Measurements from ENCODE around the gene GALM. TPM values are rescaled to one million over a fixed set of nuclear protein-coding genes. Genes with fewer than 3 reads are reported as not detected.
A peak's percentile ranks its signal among the peaks of the same experiment; 100 is the strongest.

GALM gene
- polyA plus RNA-seq, 1 donor (not counting 4 experiments of a cell fraction or from before 2014, with no cell fraction given): 1.2 TPM

DNA sequence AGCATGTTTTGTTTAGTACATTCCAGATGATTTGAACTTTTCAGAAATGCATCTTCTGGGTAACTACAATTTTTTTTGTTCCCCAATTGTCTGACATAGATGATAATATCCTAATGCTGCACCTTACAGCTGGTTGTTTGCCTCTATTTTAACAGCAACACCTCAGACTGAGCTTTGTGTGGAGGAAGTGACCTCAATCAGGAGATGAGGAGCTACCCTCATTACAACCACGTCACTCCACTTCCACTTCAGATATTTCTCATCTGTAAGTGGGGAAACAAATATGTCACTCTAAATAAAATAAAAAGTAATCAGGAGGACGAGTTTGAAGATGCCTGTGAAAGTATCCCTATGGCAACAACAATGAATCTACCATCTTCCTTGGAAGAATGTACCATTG lies 97.3 kb downstream of the GALM start:
- TF ChIP-seq EZH2 (IDR thresholded peaks at IDR 0.05; ENCODE audit: low read length): no peak
- TF ChIP-seq, protein P1, sequence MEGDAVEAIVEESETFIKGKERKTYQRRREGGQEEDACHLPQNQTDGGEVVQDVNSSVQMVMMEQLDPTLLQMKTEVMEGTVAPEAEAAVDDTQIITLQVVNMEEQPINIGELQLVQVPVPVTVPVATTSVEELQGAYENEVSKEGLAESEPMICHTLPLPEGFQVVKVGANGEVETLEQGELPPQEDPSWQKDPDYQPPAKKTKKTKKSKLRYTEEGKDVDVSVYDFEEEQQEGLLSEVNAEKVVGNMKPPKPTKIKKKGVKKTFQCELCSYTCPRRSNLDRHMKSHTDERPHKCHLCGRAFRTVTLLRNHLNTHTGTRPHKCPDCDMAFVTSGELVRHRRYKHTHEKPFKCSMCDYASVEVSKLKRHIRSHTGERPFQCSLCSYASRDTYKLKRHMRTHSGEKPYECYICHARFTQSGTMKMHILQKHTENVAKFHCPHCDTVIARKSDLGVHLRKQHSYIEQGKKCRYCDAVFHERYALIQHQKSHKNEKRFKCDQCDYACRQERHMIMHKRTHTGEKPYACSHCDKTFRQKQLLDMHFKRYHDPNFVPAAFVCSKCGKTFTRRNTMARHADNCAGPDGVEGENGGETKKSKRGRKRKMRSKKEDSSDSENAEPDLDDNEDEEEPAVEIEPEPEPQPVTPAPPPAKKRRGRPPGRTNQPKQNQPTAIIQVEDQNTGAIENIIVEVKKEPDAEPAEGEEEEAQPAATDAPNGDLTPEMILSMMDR (optimal IDR thresholded peaks at IDR 0.05 in 1 of 3, IDR thresholded peaks at IDR 0.05 in 1 of 3, conservative IDR thresholded peaks at IDR 0.05 in 1 of 3; ENCODE audit: extremely low read depth in 1 of 3, insufficient read depth in 2 of 3, low read length in 3 of 3): no peak
- H3K4me2 ChIP-seq (ENCODE audit: control insufficient read depth, extremely low read depth, insufficient read depth, low read depth, low read length): no peak overlapping the region
- H3K4me3 ChIP-seq (ENCODE audit: control insufficient read depth in 2 of 3, extremely low read depth in 1 of 3, insufficient read depth in 2 of 3, low read depth in 1 of 3, low read length in 3 of 3): no peak overlapping the region
- no peaks in the 10 kb centered on the region for H4K20me1 ChIP-seq (ENCODE audit: control insufficient read depth, extremely low read depth, insufficient read depth, low read length)
- no peak overlapping the region for H2AFZ ChIP-seq (ENCODE audit: control insufficient read depth, low read length)
- H3K27me3 ChIP-seq (ENCODE audit: control insufficient read depth, extremely low read depth, insufficient read depth, low read length): no peaks in the 10 kb centered on the region
- dilution Hi-C loops (cut with MboI; ENCODE audit: extremely low pct_ligation_motif_present, low sequenced_read_pairs): no loop called here
- H3K9me1 ChIP-seq (ENCODE audit: control insufficient read depth, extremely low read depth, insufficient read depth, low read length): no peaks in the 10 kb centered on the region
- no peaks in the 10 kb centered on the region for H3K9me3 ChIP-seq (ENCODE audit: control insufficient read depth, low read depth, low read length)
- peaks cover 22% of the 10 kb centered on the region for H3K4me1 ChIP-seq (ENCODE audit: control insufficient read depth, extremely low read depth, insufficient read depth, low read length)
- H3K9ac ChIP-seq (ENCODE audit: control insufficient read depth, extremely low read depth, insufficient read depth, low read length): no peak overlapping the region
- H3K27ac ChIP-seq (ENCODE audit: control insufficient read depth, insufficient read depth, low read length): no peak overlapping the region
- no peak for FAIRE-seq
- no peaks in the 10 kb centered on the region for H3K79me2 ChIP-seq (ENCODE audit: control insufficient read depth, insufficient read depth, low read length)
- no peaks in the 10 kb centered on the region for H3K36me3 ChIP-seq (ENCODE audit: control insufficient read depth in 2 of 2, extremely low read depth in 1 of 2, insufficient read depth in 2 of 2, low read length in 2 of 2)
- DNase-seq (ENCODE audit: low read depth, low spot score): no peak

DNA sequence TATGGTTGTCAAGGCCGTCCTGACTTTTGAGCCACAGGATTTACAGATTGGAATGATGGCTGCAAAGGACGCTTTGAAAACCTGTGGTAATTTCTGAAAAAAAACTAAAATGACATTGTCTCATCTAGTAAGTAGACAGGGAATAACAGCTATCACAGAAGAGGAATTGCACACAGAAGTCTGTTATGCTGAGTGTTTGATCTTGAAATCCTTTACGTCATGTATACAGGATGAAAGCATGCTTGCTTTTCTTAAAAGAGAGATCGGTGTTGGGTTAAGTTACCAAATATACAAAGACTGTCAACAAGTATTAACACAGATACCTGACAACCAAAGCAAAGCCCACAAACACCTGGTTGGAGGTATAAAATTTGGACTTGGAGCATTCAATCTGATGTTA lies 97.8 kb downstream of the GALM start:
- Histone ChIP-seq H3K4me2 (ENCODE audit: control insufficient read depth, extremely low read depth, insufficient read depth, low read depth, low read length) (no peak overlapping the region), H3K27me3 (ENCODE audit: control insufficient read depth, extremely low read depth, insufficient read depth, low read length) (no peaks in the 10 kb centered on the region), H3K4me1 (ENCODE audit: control insufficient read depth, extremely low read depth, insufficient read depth, low read length) (peaks cover 22% of the 10 kb centered on the region), H3K9me1 (ENCODE audit: control insufficient read depth, extremely low read depth, insufficient read depth, low read length) (no peaks in the 10 kb centered on the region), H3K27ac (ENCODE audit: control insufficient read depth, insufficient read depth, low read length) (no peak overlapping the region), H3K9ac (ENCODE audit: control insufficient read depth, extremely low read depth, insufficient read depth, low read length) (no peak overlapping the region), H3K4me3 (ENCODE audit: control insufficient read depth in 2 of 3, extremely low read depth in 1 of 3, insufficient read depth in 2 of 3, low read depth in 1 of 3, low read length in 3 of 3) (no peak overlapping the region), H4K20me1 (ENCODE audit: control insufficient read depth, extremely low read depth, insufficient read depth, low read length) (no peaks in the 10 kb centered on the region), H3K79me2 (ENCODE audit: control insufficient read depth, insufficient read depth, low read length) (no peaks in the 10 kb centered on the region), H3K9me3 (ENCODE audit: control insufficient read depth, low read depth, low read length) (no peaks in the 10 kb centered on the region), H3K36me3 (ENCODE audit: control insufficient read depth in 2 of 2, extremely low read depth in 1 of 2, insufficient read depth in 2 of 2, low read length in 2 of 2) (no peaks in the 10 kb centered on the region), H2AFZ (ENCODE audit: control insufficient read depth, low read length) (no peak overlapping the region)
- dilution Hi-C loops (cut with MboI; ENCODE audit: extremely low pct_ligation_motif_present, low sequenced_read_pairs): no loop called here
- DNase-seq (ENCODE audit: low read depth, low spot score) (no peak), FAIRE-seq (peak; percentile 43)
- no peak for TF ChIP-seq EZH2 (IDR thresholded peaks at IDR 0.05; ENCODE audit: low read length)

DNA sequence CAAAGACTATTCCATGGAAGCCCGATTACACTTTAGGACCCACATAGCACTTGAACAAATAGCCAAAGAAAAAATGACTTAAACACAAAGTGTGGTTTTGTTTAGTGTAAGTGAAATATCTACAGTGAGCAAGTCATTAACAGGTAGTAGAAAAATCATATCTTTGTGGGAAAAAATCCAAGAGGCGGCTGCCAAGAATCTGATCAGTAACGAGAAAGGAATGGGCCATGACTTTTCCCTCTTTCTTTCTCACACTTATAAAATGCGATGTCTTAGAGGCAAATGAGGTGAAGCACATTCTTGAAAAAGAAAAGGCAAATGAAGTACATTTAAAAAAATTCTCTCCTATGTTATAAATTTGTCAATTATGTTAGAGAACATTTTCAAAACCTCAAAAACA lies 99.2 kb downstream of the GALM start:
- Histone ChIP-seq H3K36me3 (ENCODE audit: control insufficient read depth in 2 of 2, extremely low read depth in 1 of 2, insufficient read depth in 2 of 2, low read length in 2 of 2) (no peaks in the 10 kb centered on the region), H3K9ac (ENCODE audit: control insufficient read depth, extremely low read depth, insufficient read depth, low read length) (no peak overlapping the region), H3K27ac (ENCODE audit: control insufficient read depth, insufficient read depth, low read length) (peak overlapping the region; percentile 42), H3K9me1 (ENCODE audit: control insufficient read depth, extremely low read depth, insufficient read depth, low read length) (no peaks in the 10 kb centered on the region), H3K4me3 (ENCODE audit: control insufficient read depth in 2 of 3, extremely low read depth in 1 of 3, insufficient read depth in 2 of 3, low read depth in 1 of 3, low read length in 3 of 3) (peak overlapping the region in 1 of 3 experiments; percentile 15), H2AFZ (ENCODE audit: control insufficient read depth, low read length) (no peak overlapping the region), H3K4me2 (ENCODE audit: control insufficient read depth, extremely low read depth, insufficient read depth, low read depth, low read length) (peak overlapping the region; percentile 69), H3K79me2 (ENCODE audit: control insufficient read depth, insufficient read depth, low read length) (no peaks in the 10 kb centered on the region), H3K4me1 (ENCODE audit: control insufficient read depth, extremely low read depth, insufficient read depth, low read length) (peaks cover 22% of the 10 kb centered on the region), H3K9me3 (ENCODE audit: control insufficient read depth, low read depth, low read length) (no peaks in the 10 kb centered on the region), H4K20me1 (ENCODE audit: control insufficient read depth, extremely low read depth, insufficient read depth, low read length) (no peaks in the 10 kb centered on the region), H3K27me3 (ENCODE audit: control insufficient read depth, extremely low read depth, insufficient read depth, low read length) (no peaks in the 10 kb centered on the region)
- DNase-seq (ENCODE audit: low read depth, low spot score) (no peak), FAIRE-seq (peak; percentile 36)
- dilution Hi-C loops (cut with MboI; ENCODE audit: extremely low pct_ligation_motif_present, low sequenced_read_pairs): no loop called here
- no peak for TF ChIP-seq EZH2 (IDR thresholded peaks at IDR 0.05; ENCODE audit: low read length)
- TF ChIP-seq, protein P1 (optimal IDR thresholded peaks at IDR 0.05 in 1 of 3, IDR thresholded peaks at IDR 0.05 in 1 of 3, conservative IDR thresholded peaks at IDR 0.05 in 1 of 3; ENCODE audit: extremely low read depth in 1 of 3, insufficient read depth in 2 of 3, low read length in 3 of 3): no peak
